ENCODE results near the gene ACTRT2.

GRCh38 chr1:2979191-2980072 is 41.8 kb upstream of the ACTRT2 start:
- TF ChIP-seq, protein P1, sequence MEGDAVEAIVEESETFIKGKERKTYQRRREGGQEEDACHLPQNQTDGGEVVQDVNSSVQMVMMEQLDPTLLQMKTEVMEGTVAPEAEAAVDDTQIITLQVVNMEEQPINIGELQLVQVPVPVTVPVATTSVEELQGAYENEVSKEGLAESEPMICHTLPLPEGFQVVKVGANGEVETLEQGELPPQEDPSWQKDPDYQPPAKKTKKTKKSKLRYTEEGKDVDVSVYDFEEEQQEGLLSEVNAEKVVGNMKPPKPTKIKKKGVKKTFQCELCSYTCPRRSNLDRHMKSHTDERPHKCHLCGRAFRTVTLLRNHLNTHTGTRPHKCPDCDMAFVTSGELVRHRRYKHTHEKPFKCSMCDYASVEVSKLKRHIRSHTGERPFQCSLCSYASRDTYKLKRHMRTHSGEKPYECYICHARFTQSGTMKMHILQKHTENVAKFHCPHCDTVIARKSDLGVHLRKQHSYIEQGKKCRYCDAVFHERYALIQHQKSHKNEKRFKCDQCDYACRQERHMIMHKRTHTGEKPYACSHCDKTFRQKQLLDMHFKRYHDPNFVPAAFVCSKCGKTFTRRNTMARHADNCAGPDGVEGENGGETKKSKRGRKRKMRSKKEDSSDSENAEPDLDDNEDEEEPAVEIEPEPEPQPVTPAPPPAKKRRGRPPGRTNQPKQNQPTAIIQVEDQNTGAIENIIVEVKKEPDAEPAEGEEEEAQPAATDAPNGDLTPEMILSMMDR (IDR thresholded peaks at IDR 0.05): no peak
- no peak for TF ChIP-seq POLR2A (IDR thresholded peaks at IDR 0.05)
